ENCODE results near the gene AJUBA. TPM values are rescaled to one million over a fixed set of nuclear protein-coding genes. Genes with fewer than 3 reads are reported as not detected.
A peak's percentile ranks its signal among the peaks of the same experiment; 100 is the strongest.

Gene AJUBA
- total RNA-seq, 1 experiment from 2014 or later = 42.6 TPM

DNA sequence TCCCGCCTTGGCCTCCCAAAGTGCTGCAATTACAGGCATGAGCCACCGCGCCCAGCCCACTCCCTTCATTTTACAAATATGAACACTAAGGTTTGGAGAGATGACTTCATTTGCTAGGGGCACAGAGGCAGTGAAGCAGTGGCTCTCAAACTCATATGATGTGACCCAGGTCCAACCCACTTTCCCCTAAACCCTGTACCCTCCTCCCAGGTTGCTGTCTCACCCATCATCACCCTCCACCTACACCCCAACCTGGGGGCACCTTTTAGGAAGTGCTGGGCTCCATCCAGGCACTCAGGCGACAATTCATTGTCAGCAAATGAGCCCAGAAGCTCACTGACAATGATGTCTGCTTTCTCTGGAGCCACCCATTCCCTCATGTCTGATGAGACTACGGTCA, 58.6 kb downstream of the AJUBA start:
- no peaks in the 10 kb centered on the region for H3K27me3 ChIP-seq (ENCODE audit: insufficient read depth, low read depth)
- TF ChIP-seq CTCF (conservative IDR thresholded peaks at IDR 0.05) (no peak), EZH2 (IDR thresholded peaks at IDR 0.05; ENCODE audit: low read depth) (no peak)
- ChIA-PET CTCF (no interaction called here), POLR2A (ENCODE audit: unreplicated experiment) (no interaction called here)
- no peaks in the 10 kb centered on the region for H3K9me2 ChIP-seq (ENCODE audit: insufficient read depth)
- peaks cover 19% of the 10 kb centered on the region for H3K4me1 ChIP-seq (replicated peaks; ENCODE audit: insufficient read depth)
- no peak overlapping the region for H3K27ac ChIP-seq
- no peak overlapping the region for H3K4me3 ChIP-seq
- H3K9me3 ChIP-seq (ENCODE audit: insufficient read depth, low read depth) = no peaks in the 10 kb centered on the region
- peaks cover 19% of the 10 kb centered on the region for H3F3A ChIP-seq (ENCODE audit: insufficient read depth, low read depth)
- H4K20me1 ChIP-seq (ENCODE audit: insufficient read depth) = no peaks in the 10 kb centered on the region
- BruUV-seq (replicated peaks) = no TSS peak
- H2AFZ ChIP-seq = no peak overlapping the region
- no peak overlapping the region for H3K4me2 ChIP-seq
- peaks cover 16% of the 10 kb centered on the region for H3K79me2 ChIP-seq (ENCODE audit: low read depth)
- peaks cover 28% of the 10 kb centered on the region for H3K36me3 ChIP-seq (ENCODE audit: low read depth)
- no peak for DNase-seq
- intact Hi-C loops (cut with micrococcal nuclease; ENCODE audit: unreplicated experiment) = no loop called here

GRCh38 chr14:22922294-22922693, 60.1 kb downstream of the AJUBA start:
- H3K27me3 ChIP-seq (ENCODE audit: insufficient read depth, low read depth) = no peaks in the 10 kb centered on the region
- no peaks in the 10 kb centered on the region for H4K20me1 ChIP-seq (ENCODE audit: insufficient read depth)
- no peak for TF ChIP-seq EZH2 (IDR thresholded peaks at IDR 0.05; ENCODE audit: low read depth)
- no peak for TF ChIP-seq CTCF (conservative IDR thresholded peaks at IDR 0.05)
- H2AFZ ChIP-seq = no peak overlapping the region
- H3K4me2 ChIP-seq = no peak overlapping the region
- ChIA-PET CTCF (no interaction called here), POLR2A (ENCODE audit: unreplicated experiment) (no interaction called here)
- intact Hi-C loops (cut with micrococcal nuclease; ENCODE audit: unreplicated experiment) = no loop called here
- peaks cover 15% of the 10 kb centered on the region for H3K4me1 ChIP-seq (replicated peaks; ENCODE audit: insufficient read depth)
- peaks cover 19% of the 10 kb centered on the region for H3F3A ChIP-seq (ENCODE audit: insufficient read depth, low read depth)
- H3K9me3 ChIP-seq (ENCODE audit: insufficient read depth, low read depth) = no peaks in the 10 kb centered on the region
- H3K79me2 ChIP-seq (ENCODE audit: low read depth) = peaks cover 15% of the 10 kb centered on the region
- peaks cover 28% of the 10 kb centered on the region for H3K36me3 ChIP-seq (ENCODE audit: low read depth)
- H3K4me3 ChIP-seq = no peak overlapping the region
- no peak for DNase-seq
- 0 out of 2 replicates have a peak overlapping the region, but pooled peaks have one; percentile 12 for H3K27ac ChIP-seq
- no peaks in the 10 kb centered on the region for H3K9me2 ChIP-seq (ENCODE audit: insufficient read depth)
- BruUV-seq (replicated peaks) = no TSS peak

Other genes with a start within 250 kb of the AJUBA start
- 65.2 and 70.9 TPM in 2 replicates for gene OXA1L, start 215.9 kb downstream of the AJUBA start, total RNA-seq (2021)
- 4.7 and 5.9 TPM in 2 replicates for gene SLC7A7, start 167.1 kb downstream of the AJUBA start, total RNA-seq (2021)
- 76.7 and 84.8 TPM in 2 replicates for gene MRPL52, start 152.7 kb downstream of the AJUBA start, total RNA-seq (2021)
- gene MMP14, start 146.0 kb downstream of the AJUBA start, total RNA-seq (2021) = 22.4 and 34.8 TPM in 2 replicates
- gene LRP10, start 110.8 kb downstream of the AJUBA start, total RNA-seq (2021) = 59.0 and 61.6 TPM in 2 replicates
- gene REM2, start 99.3 kb downstream of the AJUBA start, total RNA-seq (2021) = 0.50 and 0.98 TPM in 2 replicates
- 68.7 and 76.5 TPM in 2 replicates for gene RBM23, start 63.4 kb downstream of the AJUBA start, total RNA-seq (2021)
- gene PRMT5, start 53.2 kb downstream of the AJUBA start, total RNA-seq (2021) = 58.6 and 73.2 TPM in 2 replicates
- gene HAUS4, start 25.5 kb downstream of the AJUBA start, total RNA-seq (2021) = 23.1 and 36.0 TPM in 2 replicates
- 13.3 and 13.9 TPM in 2 replicates for gene C14orf93, start 27.6 kb upstream of the AJUBA start, total RNA-seq (2021)
- 122 and 146 TPM in 2 replicates for gene PSMB5, start 52.3 kb upstream of the AJUBA start, total RNA-seq (2021)
- gene PSMB11, start 59.7 kb upstream of the AJUBA start, total RNA-seq (2021) = not detected in 2 replicates
- 16.4 and 18.8 TPM in 2 replicates for gene CDH24, start 75.0 kb upstream of the AJUBA start, total RNA-seq (2021)
- 113 and 171 TPM in 2 replicates for gene ACIN1, start 112.6 kb upstream of the AJUBA start, total RNA-seq (2021)
- 26.8 and 46.5 TPM in 2 replicates for gene C14orf119, start 113.0 kb upstream of the AJUBA start, total RNA-seq (2021)
- gene CIROP, start 122.4 kb upstream of the AJUBA start, total RNA-seq (2021) = not detected in 2 replicates
- not detected in 2 replicates for gene CEBPE, start 136.7 kb upstream of the AJUBA start, total RNA-seq (2021)
- gene SLC7A8, start 201.1 kb upstream of the AJUBA start, total RNA-seq (2021) = 2.0 and 3.6 TPM in 2 replicates